GM12874 (cell line): Measurements from ENCODE around the gene ADAT3.

ENCODE experiments used
- TF ChIP-seq, protein P1 (sequence below): IDR thresholded peaks from 2 replicates; pipeline ENCODE4 v1.5.1; 2011; ENCODE audit warnings: low read depth, mild to moderate bottlenecking, control low read depth, low read length, moderate library complexity; ENCODE audit not compliant: insufficient read depth

ADAT3 gene

GRCh38 chr19:1902923-1903322, 2.3 kb upstream of the ADAT3 start:
- TF ChIP-seq, protein P1, sequence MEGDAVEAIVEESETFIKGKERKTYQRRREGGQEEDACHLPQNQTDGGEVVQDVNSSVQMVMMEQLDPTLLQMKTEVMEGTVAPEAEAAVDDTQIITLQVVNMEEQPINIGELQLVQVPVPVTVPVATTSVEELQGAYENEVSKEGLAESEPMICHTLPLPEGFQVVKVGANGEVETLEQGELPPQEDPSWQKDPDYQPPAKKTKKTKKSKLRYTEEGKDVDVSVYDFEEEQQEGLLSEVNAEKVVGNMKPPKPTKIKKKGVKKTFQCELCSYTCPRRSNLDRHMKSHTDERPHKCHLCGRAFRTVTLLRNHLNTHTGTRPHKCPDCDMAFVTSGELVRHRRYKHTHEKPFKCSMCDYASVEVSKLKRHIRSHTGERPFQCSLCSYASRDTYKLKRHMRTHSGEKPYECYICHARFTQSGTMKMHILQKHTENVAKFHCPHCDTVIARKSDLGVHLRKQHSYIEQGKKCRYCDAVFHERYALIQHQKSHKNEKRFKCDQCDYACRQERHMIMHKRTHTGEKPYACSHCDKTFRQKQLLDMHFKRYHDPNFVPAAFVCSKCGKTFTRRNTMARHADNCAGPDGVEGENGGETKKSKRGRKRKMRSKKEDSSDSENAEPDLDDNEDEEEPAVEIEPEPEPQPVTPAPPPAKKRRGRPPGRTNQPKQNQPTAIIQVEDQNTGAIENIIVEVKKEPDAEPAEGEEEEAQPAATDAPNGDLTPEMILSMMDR: no peak

- TF ChIP-seq, protein P1: no peak
These were observed 414 bp upstream of the ADAT3 start for GRCh38 chr19:1904860-1905109.

GRCh38 chr19:1905863-1906375, 720 bp downstream of the ADAT3 start:
- TF ChIP-seq, protein P1: no peak

DNA sequence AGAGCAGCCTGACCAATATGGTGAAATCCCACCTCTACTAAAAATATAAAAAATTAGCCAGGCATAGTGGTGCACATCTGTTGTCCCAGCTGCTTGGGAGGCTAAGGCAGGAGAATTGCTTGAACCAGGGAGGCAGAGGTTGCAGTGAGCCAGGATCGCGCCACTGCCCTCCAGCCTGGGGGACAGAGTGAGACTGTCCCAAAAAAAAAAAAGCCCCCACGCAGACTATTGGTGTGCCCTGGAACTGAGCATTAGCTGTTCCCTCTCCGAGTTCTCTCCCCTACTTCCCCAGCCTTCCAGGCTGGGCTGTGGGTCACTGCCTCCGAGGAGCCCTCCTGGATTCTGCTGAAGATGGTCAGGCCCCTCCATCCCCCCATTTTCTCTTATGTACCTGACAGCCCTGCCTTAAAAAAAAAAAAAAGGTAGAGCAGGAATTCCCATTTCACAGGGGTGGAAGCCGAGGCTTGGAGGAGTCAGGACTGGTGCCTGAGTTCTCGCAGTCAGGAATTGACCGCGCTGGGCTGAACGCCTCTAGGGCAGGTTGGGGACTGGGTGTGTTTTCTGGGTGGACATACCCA, 1.9 kb downstream of the ADAT3 start:
- TF ChIP-seq, protein P1: no peak

GRCh38 chr19:1907563-1908363, 2.6 kb downstream of the ADAT3 start:
- TF ChIP-seq, protein P1: no peak

DNA sequence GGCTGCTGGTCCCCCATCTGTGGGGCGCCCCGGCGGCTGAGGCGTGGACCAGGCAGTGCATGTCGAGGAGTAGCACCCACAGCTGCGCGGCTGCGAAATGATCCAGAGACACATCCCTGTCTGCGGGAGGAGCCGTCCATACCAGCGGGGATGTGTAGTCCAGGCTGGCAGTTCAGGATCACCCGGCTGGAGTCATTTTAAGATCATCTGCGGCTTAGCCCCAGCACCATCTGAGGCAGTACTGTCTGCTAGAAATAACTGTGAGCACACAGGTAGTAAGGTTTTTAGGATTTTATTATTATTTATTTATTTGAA, 3.1 kb downstream of the ADAT3 start:
- TF ChIP-seq, protein P1: no peak

DNA sequence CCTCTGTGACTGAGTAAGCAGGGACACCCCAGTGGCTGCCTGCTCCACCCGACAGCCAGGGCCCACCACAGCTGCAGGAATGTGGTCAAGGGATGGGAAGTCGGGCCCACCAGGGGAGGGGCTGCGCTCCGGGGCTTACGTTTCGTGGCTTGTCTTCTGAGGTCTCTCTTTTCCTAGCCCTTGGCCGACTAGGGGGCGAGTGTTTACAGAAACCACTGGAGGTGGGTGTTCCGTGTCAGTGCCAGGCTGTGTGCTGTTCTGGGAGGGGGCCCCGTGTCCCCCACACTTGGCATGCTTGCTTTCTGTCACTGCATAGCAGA, 4.5 kb downstream of the ADAT3 start:
- TF ChIP-seq, protein P1: no peak
